ENCODE data around the gene CARF.
"Not testable (repeated sequence)": the region's sequence is repeated elsewhere in the genome, so short reads cannot be mapped to it uniquely, and the experiment has no call there.

The CARF gene

GRCh38 chr2:202911512-202912341 is at the start of gene CARF, which contains the start of gene WDR12:
TSS of gene CARF (plus strand) at chr2:202912275. CDS start at chr2:202941903, 29,628 bp downstream.
TSS of gene WDR12 (minus strand) at chr2:202911673. CDS start at chr2:202911476, 197 bp downstream.
- peak; percentile 95 for DNase-seq (ENCODE audit: low read depth)

- peak; percentile 57 for DNase-seq (ENCODE audit: low read depth)
These were observed 41.4 kb upstream of the CARF start for GRCh38 chr2:202870431-202871299.

GRCh38 chr2:202871300-202872141 is 40.6 kb upstream of the CARF start, which contains the start of gene ICA1L:
TSS of gene ICA1L (minus strand) at chr2:202871766. CDS start at chr2:202829009, 42,757 bp downstream.
- peak; percentile 75 for DNase-seq (ENCODE audit: low read depth)

- DNase-seq (ENCODE audit: low read depth): no peak
These were observed 34.4 kb upstream of the CARF start for GRCh38 chr2:202877699-202878098.

GRCh38 chr2:202881570-202881969 is 30.5 kb upstream of the CARF start:
- DNase-seq (ENCODE audit: low read depth): no peak

GRCh38 chr2:202883987-202884675 is 27.9 kb upstream of the CARF start:
- DNase-seq (ENCODE audit: low read depth): peak; percentile 10

GRCh38 chr2:202885190-202885589 is 26.9 kb upstream of the CARF start:
- no peak for DNase-seq (ENCODE audit: low read depth)

GRCh38 chr2:202905507-202905906 is 6.6 kb upstream of the CARF start:
- not testable (repeated sequence) for DNase-seq (ENCODE audit: low read depth)

- no peak for DNase-seq (ENCODE audit: low read depth)
These were observed 3.9 kb upstream of the CARF start for GRCh38 chr2:202908186-202908585.

- no peak for DNase-seq (ENCODE audit: low read depth)
These were observed 2.5 kb upstream of the CARF start for GRCh38 chr2:202909394-202910192.

GRCh38 chr2:202910250-202910649 is 1.8 kb upstream of the CARF start:
- DNase-seq (ENCODE audit: low read depth): not testable (repeated sequence)

GRCh38 chr2:202910698-202911097 is 1.4 kb upstream of the CARF start:
- DNase-seq (ENCODE audit: low read depth): no peak

GRCh38 chr2:202911203-202911511 is 918 bp upstream of the CARF start:
- DNase-seq (ENCODE audit: low read depth): no peak

GRCh38 chr2:202912342-202913201 is 497 bp downstream of the CARF start:
- peak; percentile 22 for DNase-seq (ENCODE audit: low read depth)

GRCh38 chr2:202918860-202919259 is 6.8 kb downstream of the CARF start:
- no peak for DNase-seq (ENCODE audit: low read depth)

GRCh38 chr2:202932425-202933138 is 20.5 kb downstream of the CARF start:
- peak; percentile 70 for DNase-seq (ENCODE audit: low read depth)

GRCh38 chr2:202933139-202933510 is 21.1 kb downstream of the CARF start:
- DNase-seq (ENCODE audit: low read depth): no peak

GRCh38 chr2:202933958-202934357 is 21.9 kb downstream of the CARF start:
- no peak for DNase-seq (ENCODE audit: low read depth)

- DNase-seq (ENCODE audit: low read depth): no peak
These were observed 22.4 kb downstream of the CARF start for GRCh38 chr2:202934456-202934855.

All from EH (cell line).